ENCODE measurements around the gene DAB2IP.
"Not testable (repeated sequence)": the region's sequence is repeated elsewhere in the genome, so short reads cannot be mapped to it uniquely, and the experiment has no call there.

Gene DAB2IP

GRCh38 chr9:121776739-121777637 lies 125.6 kb downstream of the DAB2IP start:
- DNase-seq (ENCODE audit: low read depth): no peak

- no peak for DNase-seq (ENCODE audit: low read depth)
Observed at GRCh38 chr9:121778252-121779225, 127.1 kb downstream of the DAB2IP start.

- DNase-seq (ENCODE audit: low read depth): no peak
Observed at GRCh38 chr9:121779381-121780117, 128.1 kb downstream of the DAB2IP start.

- DNase-seq (ENCODE audit: low read depth): no peak
Observed at GRCh38 chr9:121780177-121781040, 129.0 kb downstream of the DAB2IP start.

- no peak for DNase-seq (ENCODE audit: low read depth)
Observed at GRCh38 chr9:121781145-121781548, 129.7 kb downstream of the DAB2IP start.

- DNase-seq (ENCODE audit: low read depth): no peak
Observed at GRCh38 chr9:121781701-121782464, 130.4 kb downstream of the DAB2IP start.

GRCh38 chr9:121782514-121783110 lies 131.2 kb downstream of the DAB2IP start:
- no peak for DNase-seq (ENCODE audit: low read depth)

- no peak for DNase-seq (ENCODE audit: low read depth)
Observed at GRCh38 chr9:121783111-121783510, 131.7 kb downstream of the DAB2IP start.

- DNase-seq (ENCODE audit: low read depth): no peak
Observed at GRCh38 chr9:121783521-121784507, 132.4 kb downstream of the DAB2IP start.

- DNase-seq (ENCODE audit: low read depth): no peak
Observed at GRCh38 chr9:121784731-121785411, 133.4 kb downstream of the DAB2IP start.

- no peak for DNase-seq (ENCODE audit: low read depth)
Observed at GRCh38 chr9:121785673-121786542, 134.5 kb downstream of the DAB2IP start.

GRCh38 chr9:121786543-121786948 lies 135.1 kb downstream of the DAB2IP start:
- DNase-seq (ENCODE audit: low read depth): no peak

GRCh38 chr9:121786998-121787422 lies 135.6 kb downstream of the DAB2IP start:
- no peak for DNase-seq (ENCODE audit: low read depth)

GRCh38 chr9:121788686-121789366 lies 137.4 kb downstream of the DAB2IP start:
- no peak for DNase-seq (ENCODE audit: low read depth)

- DNase-seq (ENCODE audit: low read depth): no peak
Observed at GRCh38 chr9:121790841-121791240, 139.4 kb downstream of the DAB2IP start.

GRCh38 chr9:121792476-121792875 lies 141.0 kb downstream of the DAB2IP start:
- DNase-seq (ENCODE audit: low read depth): not testable (repeated sequence)

Measured in stimulated activated CD8-positive, alpha-beta memory T cell treated with anti-CD3 and anti-CD28 coated beads, Interleukin-15, amount 100 ng/mL, for 24 hours (primary cell).